Activated CD4-positive, alpha-beta T cell treated with anti-CD3 and anti-CD28 coated beads, Interleukin-2, amount 10 ng/mL, durations not matched to agents 7 days and 5 days (primary cell): Measurements from ENCODE around the gene AQP1. TPM values are rescaled to one million over a fixed set of nuclear protein-coding genes. Genes with fewer than 3 reads are reported as not detected.

Source experiments
- CTCF ChIA-PET: fragments of 350-600 bp; sonication (Branson Sonifier 250); formaldehyde crosslinking; loops from one replicate; lab custom pipeline; 2021; ENCODE audit warnings: antibody characterized with exemption; lab: Charles Lee
- POLR2A ChIA-PET: fragments of 350-600 bp; sonication (Branson Sonifier 250); formaldehyde crosslinking; loops from one replicate; lab custom pipeline; 2021; ENCODE audit warnings: antibody characterized with exemption; lab: Charles Lee
- DNase-seq: peaks from one replicate; pipeline ENCODE4 v3.0.0-alpha.2; 2020
- H3K27ac Mint-ChIP-seq: one replicate; pipeline ENCODE4 v1.8.0; 2021; ENCODE audit warnings: mild to moderate bottlenecking, moderate library complexity, mixed read lengths
- H3K27me3 Mint-ChIP-seq: one replicate; pipeline ENCODE4 v1.8.0; 2021; ENCODE audit warnings: mixed read lengths
- H3K36me3 Mint-ChIP-seq: one replicate; pipeline ENCODE4 v1.8.0; 2021; ENCODE audit warnings: low read depth, mixed read lengths
- H3K4me1 Mint-ChIP-seq: one replicate; pipeline ENCODE4 v1.8.0; 2021; ENCODE audit warnings: mixed read lengths
- H3K4me3 Mint-ChIP-seq: one replicate; pipeline ENCODE4 v1.8.0; 2021; ENCODE audit warnings: mild to moderate bottlenecking, moderate library complexity, mixed read lengths
- H3K9me3 Mint-ChIP-seq: one replicate; pipeline ENCODE4 v1.8.0; 2021; ENCODE audit warnings: mixed read lengths
- total RNA-seq, 2 experiments: library from RNA; stranded (reverse); gene quantifications; one replicate each; pipeline ENCODE4 v1.2.3, GENCODE V29; 2021

The AQP1 gene
- total RNA-seq, 2 experiments from 2014 or later, result 0.12 to 0.21 TPM

DNA sequence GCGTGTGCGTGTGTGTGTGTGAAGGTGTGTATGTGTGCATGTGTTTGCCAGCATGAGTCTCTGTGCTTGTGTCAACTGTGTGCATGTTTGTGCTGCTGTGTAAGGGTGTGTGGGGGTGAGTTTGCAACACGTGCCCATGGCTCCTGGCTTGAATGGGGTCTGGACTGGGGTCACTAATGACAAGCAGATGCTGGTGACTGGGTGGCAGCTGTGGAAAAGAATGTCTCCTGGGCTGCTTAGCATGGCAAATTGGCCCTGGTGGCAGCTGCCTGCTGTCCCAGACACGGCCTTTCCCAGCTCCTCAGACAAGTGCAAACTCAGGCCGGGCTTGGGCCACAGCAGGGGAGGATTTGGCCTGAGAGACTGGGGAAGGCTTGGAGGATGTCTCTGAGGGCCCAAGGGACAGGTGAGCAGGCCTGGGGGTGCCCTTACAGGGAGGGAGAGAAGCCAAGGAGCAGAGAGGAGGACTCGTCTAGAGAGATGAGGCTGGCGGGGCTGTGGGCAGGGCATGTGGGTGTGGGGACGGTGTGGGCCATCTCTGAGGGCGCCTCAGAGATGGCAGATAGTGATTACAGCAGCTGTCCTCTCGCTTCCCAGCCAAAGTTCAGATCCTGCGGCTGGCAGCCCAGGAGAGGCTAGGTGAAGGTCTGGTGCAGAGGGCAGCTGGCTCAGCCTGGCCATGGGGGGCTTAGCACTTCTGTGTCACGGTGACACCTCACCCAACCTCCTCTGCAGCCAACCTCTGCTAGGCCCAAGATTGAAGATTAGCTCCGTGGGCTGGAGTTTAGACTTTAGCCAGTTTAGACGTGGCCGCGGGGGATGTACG lies 1.5 kb downstream of the AQP1 start:
- no peaks in the 10 kb centered on the region for H3K4me1 Mint-ChIP-seq

DNA sequence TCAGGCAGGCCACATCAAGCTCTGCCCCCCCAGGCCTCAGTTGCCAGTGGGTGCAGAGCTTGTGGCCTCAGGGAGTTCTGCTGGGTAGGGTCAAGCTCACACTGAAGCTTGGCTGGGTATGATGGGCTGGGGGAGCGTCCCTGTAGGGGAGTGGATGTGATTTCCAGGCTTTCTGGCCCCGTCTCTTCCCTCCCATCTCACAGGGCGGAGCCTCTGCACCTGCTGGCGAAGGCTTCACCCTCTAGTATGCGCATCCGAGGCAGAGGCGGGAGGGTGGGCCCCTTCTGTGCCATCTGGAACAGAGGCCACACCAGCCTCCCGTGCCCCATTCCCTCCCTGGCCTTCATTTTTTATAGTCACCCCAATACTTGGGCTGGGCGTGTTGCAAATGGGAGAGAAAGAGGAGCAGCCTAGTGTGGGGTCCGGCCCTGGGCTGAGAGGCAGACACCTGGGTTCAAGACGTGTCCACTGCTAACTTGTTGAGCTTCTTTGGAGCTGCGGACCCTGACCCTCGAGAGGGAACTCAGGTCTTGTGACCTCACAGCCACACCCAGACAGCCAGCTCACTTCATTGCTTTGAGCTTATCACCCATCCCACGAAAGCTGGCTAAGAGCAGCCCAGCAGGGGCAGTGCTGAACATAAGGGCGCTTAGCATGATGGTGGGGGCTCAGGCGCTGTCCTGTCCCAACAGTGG lies 2.3 kb downstream of the AQP1 start:
- Mint-ChIP-seq H3K4me1 (no peaks in the 10 kb centered on the region), H3K9me3 (no peaks in the 10 kb centered on the region), H3K27ac (no peak overlapping the region), H3K4me3 (no peak overlapping the region), H3K27me3 (no peaks in the 10 kb centered on the region), H3K36me3 (no peaks in the 10 kb centered on the region)
- no peak for DNase-seq
- POLR2A ChIA-PET, result no interaction called here
- CTCF ChIA-PET, result no interaction called here

More for the DNA sequence above, 1.5 kb downstream of the AQP1 start:
- no peaks in the 10 kb centered on the region for H3K36me3 Mint-ChIP-seq
- ChIA-PET CTCF (no interaction called here), POLR2A (no interaction called here)
- no peak overlapping the region for H3K27ac Mint-ChIP-seq
- H3K4me3 Mint-ChIP-seq, result no peak overlapping the region
- H3K27me3 Mint-ChIP-seq, result no peaks in the 10 kb centered on the region
- H3K9me3 Mint-ChIP-seq, result no peaks in the 10 kb centered on the region
- DNase-seq, result no peak

DNA sequence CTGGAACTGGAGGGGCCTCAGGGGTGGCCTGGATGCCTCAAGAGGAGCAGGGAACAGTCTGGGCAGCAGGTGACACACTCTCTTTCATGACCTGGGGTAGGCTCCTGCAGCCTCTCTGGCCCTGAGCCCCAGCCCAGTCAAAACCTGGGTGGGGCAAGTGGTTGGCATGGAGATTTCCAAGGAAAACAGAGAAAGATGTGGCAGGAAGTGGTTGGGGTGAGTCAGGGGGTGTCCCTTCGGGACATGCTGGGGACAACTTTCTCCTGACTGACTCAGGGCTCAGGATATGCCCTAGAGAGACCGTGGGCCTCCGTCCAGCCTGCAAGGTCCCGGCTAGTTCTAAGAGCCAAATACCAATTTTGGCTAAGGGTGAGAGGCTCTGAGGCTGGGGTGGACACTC lies 2.9 kb downstream of the AQP1 start:
- CTCF ChIA-PET, result no interaction called here
- Mint-ChIP-seq H3K27me3 (no peaks in the 10 kb centered on the region), H3K4me3 (no peak overlapping the region), H3K27ac (no peak overlapping the region), H3K9me3 (no peaks in the 10 kb centered on the region), H3K4me1 (no peaks in the 10 kb centered on the region), H3K36me3 (no peaks in the 10 kb centered on the region)
- POLR2A ChIA-PET, result no interaction called here
- DNase-seq, result no peak

DNA sequence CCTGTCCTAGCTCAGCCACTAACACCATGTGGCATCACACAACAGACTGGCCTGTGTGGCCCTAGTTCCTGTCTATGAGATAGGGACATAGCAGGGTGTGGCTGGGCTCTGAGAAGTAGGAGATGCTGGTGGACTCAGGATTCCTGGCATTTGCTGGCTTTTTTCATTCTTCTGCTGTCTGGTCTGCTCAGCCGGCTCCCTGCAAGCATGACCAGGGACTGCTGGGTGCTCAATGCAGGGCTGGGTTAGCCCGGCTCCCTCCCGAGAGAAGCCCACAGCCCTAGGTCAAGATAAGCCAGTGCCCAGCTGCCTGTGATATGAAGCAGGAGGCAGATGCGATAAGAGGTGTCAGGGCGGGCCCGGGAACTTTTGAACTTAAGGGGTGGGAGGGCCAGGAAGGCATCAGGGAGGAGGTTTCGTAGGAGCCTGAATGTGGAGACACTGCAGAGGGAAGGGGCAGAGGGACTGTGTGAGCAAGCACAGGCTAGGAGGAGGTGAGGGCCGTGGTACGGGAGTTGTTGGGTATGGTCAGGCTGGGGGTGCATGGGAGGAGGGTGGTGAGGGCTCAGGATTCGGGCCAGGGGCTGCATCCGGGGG lies 3.5 kb downstream of the AQP1 start:
- no peak for DNase-seq
- Mint-ChIP-seq H3K27ac (no peak overlapping the region), H3K27me3 (no peaks in the 10 kb centered on the region), H3K4me3 (no peak overlapping the region), H3K4me1 (no peaks in the 10 kb centered on the region), H3K36me3 (no peaks in the 10 kb centered on the region), H3K9me3 (no peaks in the 10 kb centered on the region)
- POLR2A ChIA-PET, result no interaction called here
- CTCF ChIA-PET, result no interaction called here

DNA sequence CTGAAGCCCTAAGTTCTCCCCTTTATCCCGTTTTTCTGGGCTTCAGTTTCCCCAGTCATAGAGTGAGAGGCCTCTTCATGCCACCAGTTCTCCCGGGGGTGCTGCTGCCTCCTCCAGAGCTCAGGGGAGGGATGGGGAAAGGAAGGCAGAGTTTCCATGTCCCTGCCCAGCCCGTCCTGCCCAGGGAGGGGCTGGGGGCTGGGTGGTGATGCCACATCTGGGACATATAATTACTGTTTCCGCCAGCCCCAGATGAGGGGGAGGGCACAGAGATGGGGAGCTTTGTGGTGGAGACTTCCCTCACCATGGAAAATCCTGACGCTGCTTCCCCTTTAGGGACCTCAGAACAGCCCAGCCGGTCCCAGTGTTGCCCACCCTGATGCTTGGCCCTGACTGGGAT lies 4.1 kb downstream of the AQP1 start:
- POLR2A ChIA-PET, result no interaction called here
- no peaks in the 10 kb centered on the region for H3K9me3 Mint-ChIP-seq
- no peaks in the 10 kb centered on the region for H3K36me3 Mint-ChIP-seq
- H3K27ac Mint-ChIP-seq, result no peak overlapping the region
- CTCF ChIA-PET, result no interaction called here
- DNase-seq, result no peak
- no peaks in the 10 kb centered on the region for H3K4me1 Mint-ChIP-seq
- no peak overlapping the region for H3K4me3 Mint-ChIP-seq
- no peaks in the 10 kb centered on the region for H3K27me3 Mint-ChIP-seq

DNA sequence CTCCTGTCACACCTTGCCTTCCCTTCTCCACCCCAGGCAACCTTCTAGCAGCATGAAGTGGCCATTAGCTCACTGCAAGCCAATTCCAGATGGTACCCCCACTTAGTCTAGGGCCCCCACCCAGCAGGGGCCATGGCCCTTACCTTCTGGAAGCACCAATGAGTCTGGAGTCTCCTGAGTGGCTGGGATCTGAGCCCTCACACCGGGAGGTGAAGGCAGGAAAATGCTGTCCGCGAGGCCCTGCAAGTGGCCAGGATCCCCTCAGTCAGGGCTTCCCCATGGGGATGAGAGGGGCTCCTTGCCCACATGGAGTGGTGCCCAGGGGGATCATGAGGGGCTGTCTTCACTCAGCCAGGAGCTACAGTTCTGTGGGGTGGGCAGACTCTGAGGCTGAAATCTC lies 4.6 kb downstream of the AQP1 start:
- ChIA-PET POLR2A (no interaction called here), CTCF (no interaction called here)
- Mint-ChIP-seq H3K36me3 (no peaks in the 10 kb centered on the region), H3K9me3 (no peaks in the 10 kb centered on the region), H3K27me3 (no peaks in the 10 kb centered on the region), H3K4me1 (no peaks in the 10 kb centered on the region), H3K4me3 (no peak overlapping the region), H3K27ac (no peak overlapping the region)
- DNase-seq, result no peak

DNA sequence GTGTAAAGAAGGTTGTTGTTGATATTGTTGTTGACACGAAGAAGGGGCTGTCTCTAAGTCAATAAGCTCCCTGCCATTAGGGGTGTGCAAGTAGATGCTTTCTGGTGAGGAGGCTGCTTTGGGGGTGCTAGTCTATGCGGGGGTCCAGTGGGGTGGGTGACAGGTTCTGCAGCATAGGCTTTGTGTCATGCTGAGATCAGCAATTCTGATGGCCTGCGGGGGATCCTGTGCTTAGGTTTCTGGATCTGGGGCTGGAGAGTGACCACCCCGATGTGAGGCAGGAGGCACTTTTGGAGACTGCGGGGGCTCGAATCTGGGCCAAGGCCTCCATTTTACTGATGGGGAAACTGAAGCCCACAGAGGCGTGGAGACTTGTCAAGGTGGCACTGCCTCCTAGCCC lies 5.1 kb downstream of the AQP1 start:
- DNase-seq, result no peak
- H3K36me3 Mint-ChIP-seq, result no peaks in the 10 kb centered on the region
- H3K9me3 Mint-ChIP-seq, result no peaks in the 10 kb centered on the region
- ChIA-PET POLR2A (no interaction called here), CTCF (no interaction called here)
- no peaks in the 10 kb centered on the region for H3K4me1 Mint-ChIP-seq
- H3K4me3 Mint-ChIP-seq, result no peak overlapping the region
- H3K27ac Mint-ChIP-seq, result no peak overlapping the region
- H3K27me3 Mint-ChIP-seq, result no peaks in the 10 kb centered on the region

DNA sequence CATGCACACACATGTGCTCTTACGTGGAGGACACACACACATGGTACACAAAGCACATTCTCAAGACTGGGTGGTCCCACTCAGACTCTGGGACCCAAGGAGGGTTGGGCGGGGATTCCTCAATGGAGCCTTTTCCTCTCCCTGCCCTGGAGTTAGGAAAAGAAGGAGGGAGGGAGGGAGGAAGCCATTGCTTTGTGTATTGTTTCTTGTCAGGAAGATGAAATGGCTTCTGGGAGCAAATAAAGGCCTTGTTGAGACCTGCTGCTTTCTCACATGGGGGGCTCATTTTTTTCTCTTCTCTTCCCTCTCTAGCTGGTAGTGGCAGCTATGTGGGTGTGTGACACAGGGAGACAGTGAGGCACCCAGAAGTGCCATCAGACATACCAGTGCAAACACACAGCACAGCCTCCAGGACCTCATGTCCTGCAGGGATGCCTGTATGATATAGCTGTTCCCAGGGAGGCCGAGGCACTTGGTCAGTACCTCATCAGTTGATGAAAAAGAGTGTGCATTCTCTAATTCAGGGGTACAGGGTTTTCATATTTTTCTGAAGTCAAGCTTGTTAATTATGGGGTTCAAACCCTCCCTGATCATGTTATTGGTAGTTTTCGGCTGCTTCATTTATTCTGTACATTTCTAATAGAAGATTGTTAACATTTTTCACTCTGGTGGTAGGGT lies 5.7 kb downstream of the AQP1 start:
- ChIA-PET CTCF (no interaction called here), POLR2A (no interaction called here)

DNA sequence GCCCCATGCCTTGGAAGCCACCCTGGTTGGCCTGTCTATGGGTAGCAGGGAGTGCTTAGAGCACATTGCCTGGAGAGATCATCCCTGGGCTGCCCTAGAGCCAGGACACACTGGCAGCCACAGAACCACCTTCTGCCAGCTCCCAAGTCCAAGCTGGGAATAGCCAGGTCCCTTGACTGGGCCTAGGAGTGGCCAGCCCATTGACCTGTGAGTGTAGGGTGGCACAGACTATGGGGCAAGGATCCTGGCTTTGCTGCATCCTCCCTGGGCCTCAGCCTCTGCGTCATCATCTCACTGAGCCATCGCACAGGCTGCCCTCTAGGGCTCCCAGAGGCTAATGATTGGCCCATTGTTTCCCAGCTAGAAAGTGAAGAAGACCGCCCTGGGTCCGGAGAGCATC lies 7.0 kb downstream of the AQP1 start:
- no peak for DNase-seq
- Mint-ChIP-seq H3K4me3 (no peak overlapping the region), H3K4me1 (no peaks in the 10 kb centered on the region), H3K27me3 (no peaks in the 10 kb centered on the region), H3K36me3 (no peaks in the 10 kb centered on the region), H3K27ac (no peak overlapping the region), H3K9me3 (no peaks in the 10 kb centered on the region)
- CTCF ChIA-PET, result no interaction called here
- POLR2A ChIA-PET, result interaction anchor here (0.6 kb wide), 1 partner anchor 14 kb away, joined by 3 read pairs; no protein-coding TSS in a partner anchor

More for the DNA sequence above, 5.7 kb downstream of the AQP1 start:
- Mint-ChIP-seq H3K27me3 (no peaks in the 10 kb centered on the region), H3K4me1 (no peaks in the 10 kb centered on the region), H3K9me3 (no peaks in the 10 kb centered on the region), H3K4me3 (no peak overlapping the region), H3K36me3 (no peaks in the 10 kb centered on the region), H3K27ac (no peak overlapping the region)
- DNase-seq, result no peak

DNA sequence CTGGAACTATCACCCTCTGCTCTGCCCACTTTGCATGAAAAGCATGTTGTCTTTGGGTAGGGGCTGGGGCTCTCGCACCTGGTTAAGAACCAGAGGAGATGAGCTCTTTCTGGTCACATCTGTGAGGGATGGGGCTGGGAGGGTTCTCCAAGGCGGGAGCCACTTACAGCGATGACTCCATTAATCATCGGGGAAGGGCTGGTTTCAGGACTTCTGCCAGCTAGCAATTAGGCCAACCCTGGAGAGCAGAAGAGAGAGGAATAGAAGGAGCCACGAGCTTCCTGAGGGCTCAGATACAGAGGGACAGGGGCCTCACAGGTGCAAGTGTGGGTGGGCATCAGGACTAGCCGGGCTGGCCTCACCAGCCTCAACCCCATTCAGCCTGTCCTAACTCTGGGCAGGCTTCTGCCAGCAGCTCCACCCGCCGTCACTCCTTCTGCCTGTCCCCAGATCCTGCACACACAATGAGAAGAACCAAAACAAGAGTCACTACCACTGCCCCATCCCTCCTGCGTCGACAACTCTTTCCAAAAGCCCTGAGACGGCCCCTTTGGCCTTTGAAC lies 8.4 kb downstream of the AQP1 start:
- no peaks in the 10 kb centered on the region for H3K36me3 Mint-ChIP-seq
- no peaks in the 10 kb centered on the region for H3K4me1 Mint-ChIP-seq
- POLR2A ChIA-PET, result no interaction called here
- H3K27ac Mint-ChIP-seq, result no peak overlapping the region
- DNase-seq, result no peak
- no peak overlapping the region for H3K4me3 Mint-ChIP-seq
- CTCF ChIA-PET, result interaction anchor here (2.9 kb wide), 1 partner anchor 11 kb away, joined by 9 read pairs; no protein-coding TSS in a partner anchor
- no peaks in the 10 kb centered on the region for H3K9me3 Mint-ChIP-seq
- no peaks in the 10 kb centered on the region for H3K27me3 Mint-ChIP-seq

DNA sequence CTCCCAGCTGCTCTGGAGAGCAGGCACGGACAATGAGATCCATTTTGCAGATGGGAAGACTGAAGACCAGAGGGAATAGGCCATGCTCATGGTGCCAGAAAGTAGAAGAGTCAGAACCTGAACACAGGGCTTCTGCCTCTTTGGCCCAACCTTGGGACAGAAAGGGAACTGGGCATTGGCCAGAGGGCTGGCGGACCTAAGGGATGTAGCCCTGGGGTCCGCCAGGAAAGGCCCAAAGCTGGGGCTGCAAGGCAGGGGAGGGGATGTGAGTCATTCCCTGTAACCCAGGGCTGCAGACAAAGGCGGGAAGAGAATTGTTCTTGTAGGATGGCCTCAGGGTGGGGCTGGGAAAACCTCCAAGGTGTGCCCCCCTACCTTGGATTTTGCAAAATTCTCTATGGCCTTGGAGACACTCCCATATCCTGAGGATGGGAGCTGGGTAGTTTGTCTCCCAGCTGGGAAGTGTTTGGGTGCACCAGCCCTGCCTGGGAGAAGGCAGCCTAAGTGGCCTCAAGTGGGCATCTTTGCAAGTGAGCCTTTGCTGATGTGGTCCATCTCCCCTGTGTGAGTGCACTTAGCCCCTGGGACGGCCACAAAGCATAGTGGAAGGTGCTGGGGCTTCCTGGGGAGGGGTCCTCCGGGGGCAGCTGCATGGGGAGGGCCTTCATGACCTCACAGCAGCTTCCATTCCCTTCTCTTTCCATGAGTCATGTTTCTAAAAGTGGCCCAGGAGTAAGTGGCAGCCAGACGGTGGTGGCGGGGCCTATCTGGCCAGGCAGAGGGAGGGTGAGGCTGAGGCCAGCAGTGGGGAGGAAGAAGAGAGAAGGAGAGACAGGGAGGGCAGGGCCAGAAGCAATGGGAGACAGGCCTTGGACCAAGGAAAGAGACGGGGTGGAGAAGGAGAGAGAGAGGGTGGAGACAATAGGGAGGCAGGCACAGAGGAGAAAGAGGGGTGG lies 9.2 kb downstream of the AQP1 start:
- ChIA-PET POLR2A (no interaction called here), CTCF (interaction anchor here (2.9 kb wide), 1 partner anchor 11 kb away, joined by 9 read pairs; no protein-coding TSS in a partner anchor)
- H3K27ac Mint-ChIP-seq, result no peak overlapping the region
- no peak overlapping the region for H3K4me3 Mint-ChIP-seq
- no peaks in the 10 kb centered on the region for H3K4me1 Mint-ChIP-seq
- no peaks in the 10 kb centered on the region for H3K9me3 Mint-ChIP-seq
- H3K27me3 Mint-ChIP-seq, result no peaks in the 10 kb centered on the region
- no peaks in the 10 kb centered on the region for H3K36me3 Mint-ChIP-seq
- DNase-seq, result no peak
